D721Med (cell line): ENCODE results near the gene PCDHGA12.
"Not testable (repeated sequence)": the region's sequence is repeated elsewhere in the genome, so short reads cannot be mapped to it uniquely, and the experiment has no call there.

Experiments
- DNase-seq: peaks from one replicate; pipeline ENCODE4 v3.0.0; 2011; ENCODE audit warnings: low spot score; ENCODE audit not compliant: insufficient read length
- FAIRE-seq: peaks from 2 replicates; lab custom pipeline; 2011; peaks lifted over from hg19 to GRCh38; lab: Jason Lieb, UNC
- TF ChIP-seq, protein P1 (sequence below): IDR thresholded peaks from 2 replicates; pipeline ENCODE4 v1.5.1; 2012; ENCODE audit warnings: mild to moderate bottlenecking, control low read depth; ENCODE audit not compliant: insufficient read depth; ENCODE audit errors: missing control alignments

The PCDHGA12 gene

DNA sequence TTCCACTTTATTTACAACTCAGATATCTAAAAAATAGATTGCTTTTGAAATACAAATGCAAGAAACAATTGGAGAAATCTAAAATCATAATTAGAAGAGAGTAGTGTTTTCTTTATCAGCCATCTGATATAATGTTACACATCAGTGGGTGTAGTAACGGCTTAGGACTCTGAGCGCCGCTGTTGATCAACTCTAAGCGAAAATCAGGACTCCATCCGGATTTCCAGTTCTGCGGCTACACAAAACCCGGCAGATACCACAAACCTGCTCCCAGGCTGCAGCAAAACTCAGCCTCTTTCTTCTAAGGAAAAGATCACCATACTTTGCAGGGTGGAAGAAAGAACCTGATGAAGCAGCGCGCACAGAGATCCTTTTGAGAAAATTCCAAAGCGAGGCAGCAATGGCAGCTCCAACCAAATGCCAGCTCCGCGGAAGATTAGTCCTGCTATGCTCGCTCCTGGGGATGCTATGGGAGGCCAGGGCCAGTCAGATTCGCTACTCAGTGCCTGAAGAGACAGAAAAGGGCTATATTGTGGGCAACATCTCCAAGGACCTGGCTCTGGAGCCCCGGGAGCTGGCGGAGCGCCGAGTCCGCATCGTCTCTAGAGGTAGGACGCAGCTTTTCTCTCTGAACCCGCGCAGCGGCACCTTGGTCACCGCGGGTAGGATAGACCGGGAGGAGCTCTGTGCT, 27.6 kb upstream of the PCDHGA12 start, which contains the start of gene PCDHGA9:
PCDHGA9 (plus strand) TSS at position 226 of the 691 bp plus-strand sequence; CDS start at position 401, 175 bp downstream.
- DNase-seq (no peak), FAIRE-seq (no peak)
- TF ChIP-seq, protein P1, sequence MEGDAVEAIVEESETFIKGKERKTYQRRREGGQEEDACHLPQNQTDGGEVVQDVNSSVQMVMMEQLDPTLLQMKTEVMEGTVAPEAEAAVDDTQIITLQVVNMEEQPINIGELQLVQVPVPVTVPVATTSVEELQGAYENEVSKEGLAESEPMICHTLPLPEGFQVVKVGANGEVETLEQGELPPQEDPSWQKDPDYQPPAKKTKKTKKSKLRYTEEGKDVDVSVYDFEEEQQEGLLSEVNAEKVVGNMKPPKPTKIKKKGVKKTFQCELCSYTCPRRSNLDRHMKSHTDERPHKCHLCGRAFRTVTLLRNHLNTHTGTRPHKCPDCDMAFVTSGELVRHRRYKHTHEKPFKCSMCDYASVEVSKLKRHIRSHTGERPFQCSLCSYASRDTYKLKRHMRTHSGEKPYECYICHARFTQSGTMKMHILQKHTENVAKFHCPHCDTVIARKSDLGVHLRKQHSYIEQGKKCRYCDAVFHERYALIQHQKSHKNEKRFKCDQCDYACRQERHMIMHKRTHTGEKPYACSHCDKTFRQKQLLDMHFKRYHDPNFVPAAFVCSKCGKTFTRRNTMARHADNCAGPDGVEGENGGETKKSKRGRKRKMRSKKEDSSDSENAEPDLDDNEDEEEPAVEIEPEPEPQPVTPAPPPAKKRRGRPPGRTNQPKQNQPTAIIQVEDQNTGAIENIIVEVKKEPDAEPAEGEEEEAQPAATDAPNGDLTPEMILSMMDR: peak; percentile 42

DNA sequence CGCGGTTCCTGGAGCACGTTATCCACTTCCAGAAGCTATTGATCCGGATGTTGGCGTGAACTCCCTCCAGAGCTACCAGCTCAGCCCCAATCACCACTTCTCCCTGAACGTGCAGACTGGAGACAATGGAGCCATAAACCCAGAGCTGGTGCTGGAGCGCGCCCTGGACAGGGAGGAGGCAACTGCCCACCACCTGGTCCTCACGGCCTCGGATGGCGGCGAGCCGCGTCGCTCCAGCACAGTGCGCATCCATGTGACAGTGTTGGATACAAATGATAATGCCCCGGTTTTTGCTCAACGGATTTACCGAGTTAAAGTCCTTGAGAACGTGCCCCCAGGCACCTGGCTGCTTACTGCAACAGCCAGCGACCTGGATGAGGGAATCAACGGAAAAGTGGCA, 26.9 kb upstream of the PCDHGA12 start:
- no peak for FAIRE-seq
- no peak for DNase-seq
- TF ChIP-seq, protein P1: no peak

DNA sequence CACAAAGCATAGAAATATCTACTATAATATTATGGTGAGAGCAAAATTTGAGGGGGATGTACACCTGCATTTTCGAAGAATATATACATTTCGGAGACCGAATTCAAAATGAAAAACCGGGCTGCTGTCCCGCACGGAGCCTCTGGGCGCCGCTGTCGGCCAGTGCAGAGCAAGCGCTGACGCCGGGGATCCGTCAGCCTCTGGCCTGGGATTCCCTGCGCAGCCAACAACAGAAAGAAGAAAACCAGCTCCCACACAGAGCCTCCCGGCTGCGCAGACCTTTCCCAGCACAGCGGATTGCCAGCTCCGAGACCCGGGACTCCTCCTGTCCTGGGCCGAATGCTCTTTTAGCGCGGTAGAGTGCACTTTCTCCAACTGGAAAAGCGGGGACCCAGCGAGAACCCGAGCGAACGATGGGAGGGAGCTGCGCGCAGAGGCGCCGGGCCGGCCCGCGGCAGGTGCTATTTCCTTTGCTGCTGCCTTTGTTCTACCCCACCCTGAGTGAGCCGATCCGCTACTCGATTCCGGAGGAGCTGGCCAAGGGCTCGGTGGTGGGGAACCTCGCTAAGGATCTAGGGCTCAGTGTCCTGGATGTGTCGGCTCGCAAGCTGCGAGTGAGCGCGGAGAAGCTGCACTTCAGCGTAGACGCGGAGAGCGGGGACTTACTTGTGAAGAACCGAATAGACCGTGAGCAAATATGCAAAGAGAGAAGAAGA, 22.4 kb upstream of the PCDHGA12 start, which contains the start of gene PCDHGB6:
PCDHGB6 (plus strand) TSS at position 232 of the 716 bp plus-strand sequence; CDS start at position 414, 182 bp downstream.
- not testable (repeated sequence) for DNase-seq, FAIRE-seq

DNA sequence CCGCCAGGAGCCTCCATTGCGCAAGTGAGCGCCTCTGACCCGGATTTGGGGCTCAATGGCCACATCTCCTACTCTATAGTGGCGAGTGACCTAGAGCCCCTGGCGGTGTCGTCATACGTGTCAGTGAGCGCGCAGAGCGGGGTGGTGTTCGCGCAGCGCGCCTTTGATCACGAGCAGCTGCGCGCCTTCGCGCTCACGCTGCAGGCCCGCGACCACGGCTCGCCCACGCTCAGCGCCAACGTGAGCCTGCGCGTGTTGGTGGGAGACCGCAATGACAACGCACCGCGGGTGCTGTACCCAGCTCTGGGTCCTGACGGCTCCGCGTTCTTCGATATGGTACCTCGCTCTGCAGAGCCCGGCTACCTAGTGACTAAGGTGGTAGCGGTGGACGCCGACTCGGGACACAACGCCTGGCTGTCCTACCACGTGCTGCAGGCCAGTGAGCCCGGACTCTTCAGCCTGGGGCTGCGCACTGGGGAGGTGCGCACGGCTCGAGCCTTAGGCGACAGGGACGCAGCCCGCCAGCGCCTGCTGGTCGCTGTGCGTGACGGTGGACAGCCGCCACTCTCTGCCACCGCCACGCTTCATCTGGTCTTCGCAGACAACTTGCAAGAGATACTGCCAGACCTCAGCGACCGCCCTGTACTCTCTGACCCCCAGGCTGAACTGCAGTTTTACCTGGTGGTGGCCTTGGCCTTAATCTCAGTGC, 20.6 kb upstream of the PCDHGA12 start:
- FAIRE-seq (no peak), DNase-seq (no peak)
- TF ChIP-seq, protein P1: no peak

DNA sequence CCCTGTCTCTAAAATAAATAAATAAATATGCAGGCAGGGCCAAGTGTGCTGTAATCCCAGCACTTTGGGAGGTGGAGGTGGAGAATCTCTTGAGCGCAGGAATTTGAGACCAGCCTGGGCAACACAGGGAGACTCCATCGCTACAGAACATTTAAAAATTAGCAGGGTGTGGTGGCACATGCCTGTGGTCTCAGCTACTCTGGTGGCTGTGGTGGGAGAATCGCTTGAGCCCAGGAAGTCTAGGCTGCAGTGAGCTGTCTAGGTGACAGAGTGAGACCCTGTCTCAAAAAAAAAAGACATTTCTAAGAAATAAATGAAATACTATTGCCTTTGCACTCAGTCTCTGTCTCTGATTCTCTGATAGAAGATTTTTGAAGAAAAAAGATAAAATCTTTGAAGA, 18.7 kb upstream of the PCDHGA12 start:
- DNase-seq (no peak), FAIRE-seq (no peak)
- TF ChIP-seq, protein P1: no peak

DNA sequence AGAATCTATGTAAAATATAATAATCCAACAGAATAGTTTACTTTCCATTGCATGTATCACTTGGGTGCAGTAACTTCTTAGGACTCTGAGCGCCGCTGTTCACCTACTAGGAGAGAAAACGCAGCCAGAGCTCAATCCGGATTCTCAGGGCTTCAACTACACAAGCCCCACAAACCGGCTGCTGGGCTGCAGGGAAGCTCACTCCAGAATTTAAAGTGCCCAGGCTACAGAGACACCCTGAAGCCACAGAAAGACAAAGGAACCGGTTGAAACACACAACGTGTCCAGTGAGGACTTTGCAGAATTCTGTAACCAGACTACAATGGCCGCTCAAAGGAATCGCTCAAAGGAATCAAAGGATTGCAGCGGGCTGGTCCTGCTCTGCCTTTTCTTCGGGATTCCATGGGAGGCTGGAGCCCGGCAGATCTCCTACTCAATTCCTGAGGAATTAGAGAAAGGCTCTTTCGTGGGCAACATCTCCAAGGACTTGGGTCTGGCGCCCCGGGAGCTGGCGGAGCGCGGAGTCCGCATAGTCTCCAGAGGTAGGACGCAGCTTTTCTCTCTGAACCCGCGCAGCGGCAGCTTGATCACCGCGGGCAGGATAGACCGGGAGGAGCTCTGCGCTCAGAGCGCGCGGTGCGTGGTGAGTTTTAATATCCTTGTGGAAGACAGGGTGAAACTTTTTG, 17.3 kb upstream of the PCDHGA12 start, which contains the start of gene PCDHGA10:
PCDHGA10 (plus strand) TSS at position 134 of the 686 bp plus-strand sequence; CDS start at position 323, 189 bp downstream.
- no peak for FAIRE-seq
- DNase-seq: no peak
- TF ChIP-seq, protein P1: no peak
